Activated T-cell treated with anti-CD3 and anti-CD28 coated beads, Interleukin-2, amount 50 U/mL, for 1 hour (primary cell): ENCODE data around the gene EMSY.

ENCODE experiments used
- DNase-seq: peaks from one replicate; pipeline ENCODE4 v3.0.0-alpha.2; 2020

Gene EMSY

GRCh38 chr11:76600124-76600655, 155.4 kb downstream of the EMSY start:
- no peak for DNase-seq

- no peak for DNase-seq
These were observed 156.5 kb downstream of the EMSY start for GRCh38 chr11:76601272-76601671.

- no peak for DNase-seq
These were observed 156.9 kb downstream of the EMSY start for GRCh38 chr11:76601724-76602123.

- DNase-seq = no peak
These were observed 157.6 kb downstream of the EMSY start for GRCh38 chr11:76602431-76602861.
